Suprapubic skin (tissue), 4 donors: Measurements from ENCODE around the gene RUNX2. TPM values are rescaled to one million over a fixed set of nuclear protein-coding genes. Genes with fewer than 3 reads are reported as not detected.

Experiments
- DNase-seq, 2 donors: peaks; one replicate each; pipeline ENCODE4 v3.0.0-alpha.2; 2019; ENCODE audit warnings: low spot score in 2 of 2
- H3K27ac ChIP-seq: fragments of 200-600 bp; sonication (generic); one replicate; pipeline ENCODE4 v1.5.1; 2019
- H3K27me3 ChIP-seq: fragments of 200-600 bp; sonication (generic); one replicate; pipeline ENCODE4 v1.5.1; 2019
- H3K36me3 ChIP-seq: fragments of 200-600 bp; sonication (generic); one replicate; pipeline ENCODE4 v1.5.1; 2019
- H3K4me1 ChIP-seq: fragments of 200-600 bp; sonication (generic); one replicate; pipeline ENCODE4 v1.5.1; 2019
- H3K4me3 ChIP-seq: fragments of 200-600 bp; sonication (generic); one replicate; pipeline ENCODE4 v1.5.1; 2019; ENCODE audit warnings: mild to moderate bottlenecking
- H3K9me3 ChIP-seq: fragments of 200-600 bp; sonication (generic); one replicate; pipeline ENCODE4 v1.5.1; 2019
- EP300 ChIP-seq: sonication (generic); formaldehyde crosslinking; IDR thresholded peaks from one replicate; pipeline ENCODE4 v1.6.1; 2017; ENCODE audit warnings: antibody characterized with exemption
- POLR2A ChIP-seq, 2 donors: fragments of 450-650 bp; IDR thresholded peaks; one replicate each; pipeline ENCODE4 v1.6.1; 2017; ENCODE audit warnings: antibody characterized with exemption in 2 of 2, mild to moderate bottlenecking in 2 of 2, moderate library complexity in 2 of 2
- POLR2AphosphoS5 ChIP-seq, 3 donors: sonication (generic); formaldehyde crosslinking; IDR thresholded peaks; one replicate each; pipeline ENCODE4 v1.6.1; 2017; ENCODE audit warnings: antibody characterized with exemption in 3 of 3
- WGBS: methylation state at CpG from one replicate; pipeline ENCODE4 v1.1.5; 2018; 5-methylcytosine and 5-hydroxymethylcytosine counted together
- total RNA-seq, 4 donors: library from RNA; depleted of rRNA; stranded (reverse); fragments of >200 nt; gene quantifications; one replicate each; pipeline ENCODE4 v1.1.0, GENCODE V29; 2016
- TF ChIP-seq, protein P1 (sequence below), 2 donors: fragments of 200-600 bp in 1 of 2; fragments of 450-650 bp in 1 of 2; sonication (generic) in 1 of 2; IDR thresholded peaks; one replicate each; pipeline ENCODE4 v1.5.1; 2016 to 2019; ENCODE audit warnings: antibody characterized with exemption in 2 of 2, mild to moderate bottlenecking in 1 of 2, moderate library complexity in 1 of 2

The RUNX2 gene
- total RNA-seq, 4 donors from 2014 or later: 2.6 to 5.9 (median 3.1) TPM

GRCh38 chr6:45690846-45691245, 362.7 kb downstream of the RUNX2 start:
- TF ChIP-seq POLR2AphosphoS5 (IDR thresholded peaks at IDR 0.05): no peak
- no peak for TF ChIP-seq POLR2A (IDR thresholded peaks at IDR 0.05)
- TF ChIP-seq, protein P1, sequence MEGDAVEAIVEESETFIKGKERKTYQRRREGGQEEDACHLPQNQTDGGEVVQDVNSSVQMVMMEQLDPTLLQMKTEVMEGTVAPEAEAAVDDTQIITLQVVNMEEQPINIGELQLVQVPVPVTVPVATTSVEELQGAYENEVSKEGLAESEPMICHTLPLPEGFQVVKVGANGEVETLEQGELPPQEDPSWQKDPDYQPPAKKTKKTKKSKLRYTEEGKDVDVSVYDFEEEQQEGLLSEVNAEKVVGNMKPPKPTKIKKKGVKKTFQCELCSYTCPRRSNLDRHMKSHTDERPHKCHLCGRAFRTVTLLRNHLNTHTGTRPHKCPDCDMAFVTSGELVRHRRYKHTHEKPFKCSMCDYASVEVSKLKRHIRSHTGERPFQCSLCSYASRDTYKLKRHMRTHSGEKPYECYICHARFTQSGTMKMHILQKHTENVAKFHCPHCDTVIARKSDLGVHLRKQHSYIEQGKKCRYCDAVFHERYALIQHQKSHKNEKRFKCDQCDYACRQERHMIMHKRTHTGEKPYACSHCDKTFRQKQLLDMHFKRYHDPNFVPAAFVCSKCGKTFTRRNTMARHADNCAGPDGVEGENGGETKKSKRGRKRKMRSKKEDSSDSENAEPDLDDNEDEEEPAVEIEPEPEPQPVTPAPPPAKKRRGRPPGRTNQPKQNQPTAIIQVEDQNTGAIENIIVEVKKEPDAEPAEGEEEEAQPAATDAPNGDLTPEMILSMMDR (IDR thresholded peaks at IDR 0.05): no peak
- TF ChIP-seq EP300: no peak
- H3K9me3 ChIP-seq: no peaks in the 10 kb centered on the region
- 94% methylated on average over 1 of the region's 1 CpG for WGBS
- no peak overlapping the region for H3K27ac ChIP-seq
- no peaks in the 10 kb centered on the region for H3K36me3 ChIP-seq
- H3K27me3 ChIP-seq: peaks cover 2% of the 10 kb centered on the region
- H3K4me1 ChIP-seq: no peaks in the 10 kb centered on the region
- H3K4me3 ChIP-seq: no peak overlapping the region
- no peak for DNase-seq

GRCh38 chr6:45691426-45691825, 363.3 kb downstream of the RUNX2 start:
- no peaks in the 10 kb centered on the region for H3K4me1 ChIP-seq
- no peaks in the 10 kb centered on the region for H3K36me3 ChIP-seq
- DNase-seq: no peak
- TF ChIP-seq, protein P1 (IDR thresholded peaks at IDR 0.05): no peak
- TF ChIP-seq EP300 (no peak), POLR2AphosphoS5 (IDR thresholded peaks at IDR 0.05) (no peak), POLR2A (IDR thresholded peaks at IDR 0.05) (no peak)
- H3K9me3 ChIP-seq: no peaks in the 10 kb centered on the region
- no peak overlapping the region for H3K4me3 ChIP-seq
- WGBS: 83% methylated on average over 2 of the region's 2 CpGs
- H3K27me3 ChIP-seq: peaks cover 2% of the 10 kb centered on the region
- no peak overlapping the region for H3K27ac ChIP-seq

DNA sequence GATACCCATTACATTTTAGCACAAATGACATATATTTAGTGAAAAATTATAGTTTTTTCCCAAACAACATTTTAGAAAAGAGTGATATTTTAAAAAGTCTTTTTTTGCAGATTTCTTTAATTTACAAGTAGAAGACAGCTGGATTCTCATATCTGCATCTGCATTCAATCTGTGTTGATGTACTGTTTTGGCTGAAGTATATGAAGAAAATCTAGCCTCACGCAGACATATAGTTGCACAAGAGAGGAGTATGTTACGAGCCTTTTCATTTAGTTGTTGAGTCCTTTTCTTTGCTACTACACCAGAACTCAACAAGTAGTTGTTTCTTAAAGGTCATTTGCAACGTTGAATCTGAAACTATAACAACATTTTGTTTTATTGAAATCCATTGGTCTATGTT, 363.9 kb downstream of the RUNX2 start:
- peaks cover 2% of the 10 kb centered on the region for H3K27me3 ChIP-seq
- no peak for DNase-seq
- H3K36me3 ChIP-seq: no peaks in the 10 kb centered on the region
- no peaks in the 10 kb centered on the region for H3K4me1 ChIP-seq
- WGBS: 69% methylated on average over 3 of the region's 3 CpGs
- TF ChIP-seq POLR2AphosphoS5 (IDR thresholded peaks at IDR 0.05): no peak
- TF ChIP-seq EP300: no peak
- TF ChIP-seq, protein P1 (IDR thresholded peaks at IDR 0.05): no peak
- no peak for TF ChIP-seq POLR2A (IDR thresholded peaks at IDR 0.05)
- H3K4me3 ChIP-seq: no peak overlapping the region
- H3K27ac ChIP-seq: no peak overlapping the region
- no peaks in the 10 kb centered on the region for H3K9me3 ChIP-seq

DNA sequence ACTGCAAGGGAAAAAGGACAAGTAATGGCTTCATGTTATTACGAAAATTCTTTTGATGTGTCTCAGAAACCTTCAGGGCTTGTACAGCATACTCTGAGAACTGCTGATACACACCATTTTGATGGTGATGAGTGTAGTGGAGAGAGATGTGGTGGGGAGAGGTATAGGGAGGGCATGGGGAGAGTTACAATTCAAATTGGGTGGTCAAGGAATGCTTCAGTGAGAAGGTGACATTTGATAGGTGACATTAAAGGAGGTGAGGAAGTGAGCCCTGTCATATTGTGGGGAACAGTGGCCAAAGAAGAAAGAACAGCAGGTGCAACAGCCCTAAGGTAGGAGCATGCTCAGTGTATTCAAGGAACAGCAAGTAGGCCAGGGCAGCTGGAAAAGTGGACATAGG, 368.6 kb downstream of the RUNX2 start:
- Histone ChIP-seq H3K9me3 (no peaks in the 10 kb centered on the region), H3K4me1 (no peaks in the 10 kb centered on the region), H3K4me3 (no peak overlapping the region), H3K36me3 (no peaks in the 10 kb centered on the region), H3K27me3 (peaks cover 2% of the 10 kb centered on the region), H3K27ac (no peak overlapping the region)
- DNase-seq: no peak
- 95% methylated on average over 1 of the region's 1 CpG for WGBS
- TF ChIP-seq, protein P1 (IDR thresholded peaks at IDR 0.05): no peak
- no peak for TF ChIP-seq POLR2AphosphoS5 (IDR thresholded peaks at IDR 0.05)
- TF ChIP-seq EP300: no peak
- no peak for TF ChIP-seq POLR2A (IDR thresholded peaks at IDR 0.05)

DNA sequence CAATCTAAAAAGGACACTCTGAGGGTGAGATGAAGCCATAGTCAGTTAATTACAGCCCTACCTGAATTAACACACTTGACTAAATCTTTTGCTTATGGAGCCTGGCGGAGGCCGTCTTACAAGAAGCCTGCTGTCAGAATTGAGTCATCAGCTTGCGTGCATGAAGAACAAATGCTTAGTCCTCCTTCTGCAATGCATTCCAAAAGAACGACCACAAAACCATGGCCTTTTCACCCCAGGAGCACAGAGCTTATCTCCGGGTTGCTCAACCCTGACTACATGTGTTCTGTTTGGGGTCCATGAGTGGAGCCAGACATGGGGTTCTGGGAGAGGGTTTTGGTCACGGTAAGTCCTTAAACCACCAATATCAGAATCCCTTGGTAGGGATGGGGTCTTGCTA, 369.5 kb downstream of the RUNX2 start:
- no peak overlapping the region for H3K27ac ChIP-seq
- DNase-seq: no peak
- 72% methylated on average over 6 of the region's 6 CpGs for WGBS

More for the DNA sequence above, 369.5 kb downstream of the RUNX2 start:
- no peaks in the 10 kb centered on the region for H3K4me1 ChIP-seq
- H3K27me3 ChIP-seq: peaks cover 2% of the 10 kb centered on the region
- no peaks in the 10 kb centered on the region for H3K9me3 ChIP-seq
- TF ChIP-seq EP300 (no peak), POLR2AphosphoS5 (IDR thresholded peaks at IDR 0.05) (no peak), POLR2A (IDR thresholded peaks at IDR 0.05) (no peak)
- TF ChIP-seq, protein P1 (IDR thresholded peaks at IDR 0.05): no peak
- no peaks in the 10 kb centered on the region for H3K36me3 ChIP-seq
- H3K4me3 ChIP-seq: no peak overlapping the region
